HepG2 (cell line): ENCODE results near the gene PYGB. TPM values are rescaled to one million over a fixed set of nuclear protein-coding genes. Genes with fewer than 3 reads are reported as not detected.

Experiments
- AGO1 ChIP-seq: fragments of 200-400 bp; formaldehyde crosslinking; IDR thresholded peaks from 2 replicates; pipeline ENCODE4 v1.6.1; 2017; ENCODE audit warnings: mild to moderate bottlenecking, low read depth, low read length, moderate library complexity; ENCODE audit not compliant: poor library complexity, severe bottlenecking
- ATAD3A ChIP-seq: sonication (generic); formaldehyde crosslinking; IDR thresholded peaks from 2 replicates; pipeline ENCODE4 v1.4.0; 2020; ENCODE audit warnings: missing genetic modification reagents
- FLYWCH1 ChIP-seq: sonication (generic); formaldehyde crosslinking; IDR thresholded peaks from 2 replicates; pipeline ENCODE4 v1.8.1; 2023; ENCODE audit warnings: mild to moderate bottlenecking, missing genetic modification reagents
- KDM6A ChIP-seq: IDR thresholded peaks from 2 replicates; pipeline ENCODE4 v1.6.1; 2016; ENCODE audit warnings: low read depth
- MBNL3 ChIP-seq: fragments of 250-450 bp; sonication (Bioruptor Pico); conservative IDR thresholded peaks from 2 replicates; pipeline ENCODE4 v1.8.0; 2022; ENCODE audit warnings: mild to moderate bottlenecking, inconsistent platforms
- NFATC3 ChIP-seq: sonication (generic); formaldehyde crosslinking; IDR thresholded peaks from 2 replicates; pipeline ENCODE4 v1.5.1; 2020; ENCODE audit warnings: mild to moderate bottlenecking, missing genetic modification reagents
- PCBP2 ChIP-seq: fragments of 200-400 bp; formaldehyde crosslinking; optimal IDR thresholded peaks from 2 replicates; pipeline ENCODE3; 2018; ENCODE audit warnings: low read length, low read depth; ENCODE audit not compliant: poor library complexity, severe bottlenecking
- REPIN1 ChIP-seq: sonication (generic); formaldehyde crosslinking; IDR thresholded peaks from 2 replicates; pipeline ENCODE4 v1.8.0; 2022; ENCODE audit warnings: missing genetic modification reagents, low read depth, mild to moderate bottlenecking, borderline replicate concordance
- RFX3 ChIP-seq: IDR thresholded peaks from 2 replicates; pipeline ENCODE4 v1.6.1; 2016; ENCODE audit warnings: missing biosample characterization, missing genetic modification reagents
- SKIL ChIP-seq: sonication (generic); formaldehyde crosslinking; IDR thresholded peaks from 2 replicates; pipeline ENCODE4 v1.8.0; 2022; ENCODE audit warnings: missing genetic modification reagents, mild to moderate bottlenecking, moderate library complexity, borderline replicate concordance
- SP1 ChIP-seq, 2 experiments: fragments of 450-650 bp in 1 of 2; sonication (generic) in 1 of 2; formaldehyde crosslinking in 1 of 2; IDR thresholded peaks; 2 replicates each; pipeline versions ENCODE4 v1.4.0 to v1.6.1; 2016 to 2020; ENCODE audit warnings: missing genetic modification reagents in 1 of 2
- TCF7L2 ChIP-seq: IDR thresholded peaks from 2 replicates; pipeline ENCODE4 v1.6.1; 2011; ENCODE audit warnings: mild to moderate bottlenecking, low read depth, low read length, moderate library complexity
- TEAD2 ChIP-seq: sonication (generic); formaldehyde crosslinking; IDR thresholded peaks from 2 replicates; pipeline ENCODE4 v1.9.0; 2021; ENCODE audit warnings: missing genetic modification reagents
- TRIM24 ChIP-seq: sonication (generic); formaldehyde crosslinking; IDR thresholded peaks from 2 replicates; pipeline ENCODE4 v1.8.0; 2022; ENCODE audit warnings: mild to moderate bottlenecking, missing genetic modification reagents
- ZBTB21 ChIP-seq: sonication (generic); formaldehyde crosslinking; IDR thresholded peaks from 2 replicates; pipeline ENCODE4 v1.4.0; 2020; ENCODE audit warnings: missing genetic modification reagents
- ZFP62 ChIP-seq: sonication (generic); formaldehyde crosslinking; IDR thresholded peaks from 2 replicates; pipeline ENCODE4 v1.4.0; 2020; ENCODE audit warnings: missing genetic modification reagents
- ZNF720 ChIP-seq: sonication (generic); formaldehyde crosslinking; IDR thresholded peaks from 2 replicates; pipeline ENCODE4 v1.4.0; 2020; ENCODE audit warnings: missing genetic modification reagents
- ZNF878 ChIP-seq: sonication (generic); formaldehyde crosslinking; IDR thresholded peaks from 2 replicates; pipeline ENCODE4 v1.8.1; 2023; ENCODE audit warnings: mild to moderate bottlenecking, missing genetic modification reagents, moderate library complexity
- polyA plus RNA-seq, 8 experiments: library from polyadenylated mRNA; depleted of rRNA in 3 of 8; stranded (reverse) in 7 of 8; unstranded in 1 of 8; fragments of >200 nt; fragmentation: Illumina TruSeq in 4 of 8; extraction: Trizol in 4 of 8; gene quantifications; 2 replicates each; pipeline versions ENCODE4 v1.2.1 to v1.2.3, GENCODE V29; 2011 to 2016; ENCODE audit warnings: low read depth in 4 of 8, missing spikeins in 1 of 8, mixed read lengths in 1 of 8; ENCODE audit not compliant: insufficient read depth in 1 of 8
- total RNA-seq, 5 experiments: library from RNA; depleted of rRNA; stranded (reverse); fragments of >200 nt; fragmentation: Illumina TruSeq; extraction: Trizol; gene quantifications; 2 replicates each; pipeline ENCODE4 v1.2.3, GENCODE V29; 2016; ENCODE audit warnings: low read depth in 1 of 5
- TF ChIP-seq, protein P1 (sequence below): sonication (generic); formaldehyde crosslinking; IDR thresholded peaks from 2 replicates; pipeline ENCODE4 v1.4.0; 2020; ENCODE audit warnings: missing genetic modification reagents, mild to moderate bottlenecking, borderline replicate concordance
- TF ChIP-seq, protein P2 (sequence below): sonication (generic); formaldehyde crosslinking; conservative IDR thresholded peaks from 2 replicates; pipeline ENCODE4 v1.4.0; 2020; ENCODE audit warnings: mild to moderate bottlenecking, missing genetic modification reagents, moderate library complexity

Gene PYGB
- total and polyA plus RNA-seq, 2 of the 13 experiments (the other 11 are each of a cell fraction or from before 2014, with no cell fraction given) = 24.2 to 86.3 TPM

DNA sequence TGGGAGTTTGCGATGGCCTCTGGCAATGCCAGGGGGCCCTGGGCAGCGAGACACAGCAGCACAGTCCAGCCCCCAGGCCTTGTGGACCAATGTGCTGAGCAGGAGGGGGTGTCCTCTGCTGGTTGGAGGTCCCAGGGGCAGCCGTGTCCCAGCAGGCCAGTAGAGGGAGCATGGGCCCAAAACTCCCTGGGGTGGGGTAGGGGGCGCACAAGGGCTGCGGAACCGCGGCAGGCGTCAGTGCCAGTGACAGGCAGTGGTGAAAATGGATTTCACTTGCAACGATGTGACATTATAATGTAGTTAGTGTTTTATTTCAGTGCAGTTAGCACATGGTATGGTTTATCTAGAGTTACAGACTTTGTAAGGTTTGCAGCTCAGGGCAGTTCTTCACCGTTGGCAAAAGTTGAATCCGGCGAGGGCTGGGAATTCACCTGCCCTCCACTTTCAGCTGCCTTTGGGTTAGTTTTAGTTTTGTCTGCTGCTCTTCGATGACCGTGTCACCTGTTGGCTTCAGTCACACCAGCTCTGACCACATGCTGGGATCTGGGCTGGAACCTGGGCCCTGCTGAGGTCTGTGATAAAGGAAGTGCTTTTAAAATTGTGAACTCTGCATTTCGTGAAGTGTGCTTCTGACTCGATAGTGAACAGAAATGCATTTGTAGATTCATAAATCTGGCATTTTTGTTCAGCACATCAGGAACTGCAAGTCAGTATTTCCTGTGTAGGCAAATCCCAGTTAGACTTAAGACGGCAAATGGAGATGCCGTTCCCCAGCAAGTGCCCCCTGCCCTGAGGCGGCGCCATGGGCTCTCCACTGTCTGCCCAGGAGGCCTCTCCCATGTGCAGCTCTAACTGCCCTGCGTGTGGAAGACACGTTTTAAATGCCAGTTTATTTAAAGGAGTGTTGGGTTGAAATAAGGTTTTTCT lies 46.8 kb downstream of the PYGB start (continued):
- TF ChIP-seq, protein P1, sequence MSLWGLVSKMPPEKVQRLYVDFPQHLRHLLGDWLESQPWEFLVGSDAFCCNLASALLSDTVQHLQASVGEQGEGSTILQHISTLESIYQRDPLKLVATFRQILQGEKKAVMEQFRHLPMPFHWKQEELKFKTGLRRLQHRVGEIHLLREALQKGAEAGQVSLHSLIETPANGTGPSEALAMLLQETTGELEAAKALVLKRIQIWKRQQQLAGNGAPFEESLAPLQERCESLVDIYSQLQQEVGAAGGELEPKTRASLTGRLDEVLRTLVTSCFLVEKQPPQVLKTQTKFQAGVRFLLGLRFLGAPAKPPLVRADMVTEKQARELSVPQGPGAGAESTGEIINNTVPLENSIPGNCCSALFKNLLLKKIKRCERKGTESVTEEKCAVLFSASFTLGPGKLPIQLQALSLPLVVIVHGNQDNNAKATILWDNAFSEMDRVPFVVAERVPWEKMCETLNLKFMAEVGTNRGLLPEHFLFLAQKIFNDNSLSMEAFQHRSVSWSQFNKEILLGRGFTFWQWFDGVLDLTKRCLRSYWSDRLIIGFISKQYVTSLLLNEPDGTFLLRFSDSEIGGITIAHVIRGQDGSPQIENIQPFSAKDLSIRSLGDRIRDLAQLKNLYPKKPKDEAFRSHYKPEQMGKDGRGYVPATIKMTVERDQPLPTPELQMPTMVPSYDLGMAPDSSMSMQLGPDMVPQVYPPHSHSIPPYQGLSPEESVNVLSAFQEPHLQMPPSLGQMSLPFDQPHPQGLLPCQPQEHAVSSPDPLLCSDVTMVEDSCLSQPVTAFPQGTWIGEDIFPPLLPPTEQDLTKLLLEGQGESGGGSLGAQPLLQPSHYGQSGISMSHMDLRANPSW (CRISPR knock-in tag) = no peak
- TF ChIP-seq ZFP62 (CRISPR knock-in tag) = no peak
- no peak for TF ChIP-seq SP1 (IDR thresholded peaks at IDR 0.05)
- TF ChIP-seq SP1 (CRISPR knock-in tag; IDR thresholded peaks at IDR 0.05) = peak; percentile 70
- TF ChIP-seq FLYWCH1 (CRISPR knock-in tag) = 0 out of 2 replicates have a peak, but pooled peaks have one; percentile 54
- TF ChIP-seq TEAD2 (CRISPR knock-in tag) = no peak
- TF ChIP-seq TRIM24 (CRISPR knock-in tag) = no peak
- TF ChIP-seq PCBP2 = no peak
- no peak for TF ChIP-seq KDM6A (CRISPR knock-in tag)
- peak; percentile 93 for TF ChIP-seq REPIN1 (CRISPR knock-in tag)
- TF ChIP-seq, protein P2, sequence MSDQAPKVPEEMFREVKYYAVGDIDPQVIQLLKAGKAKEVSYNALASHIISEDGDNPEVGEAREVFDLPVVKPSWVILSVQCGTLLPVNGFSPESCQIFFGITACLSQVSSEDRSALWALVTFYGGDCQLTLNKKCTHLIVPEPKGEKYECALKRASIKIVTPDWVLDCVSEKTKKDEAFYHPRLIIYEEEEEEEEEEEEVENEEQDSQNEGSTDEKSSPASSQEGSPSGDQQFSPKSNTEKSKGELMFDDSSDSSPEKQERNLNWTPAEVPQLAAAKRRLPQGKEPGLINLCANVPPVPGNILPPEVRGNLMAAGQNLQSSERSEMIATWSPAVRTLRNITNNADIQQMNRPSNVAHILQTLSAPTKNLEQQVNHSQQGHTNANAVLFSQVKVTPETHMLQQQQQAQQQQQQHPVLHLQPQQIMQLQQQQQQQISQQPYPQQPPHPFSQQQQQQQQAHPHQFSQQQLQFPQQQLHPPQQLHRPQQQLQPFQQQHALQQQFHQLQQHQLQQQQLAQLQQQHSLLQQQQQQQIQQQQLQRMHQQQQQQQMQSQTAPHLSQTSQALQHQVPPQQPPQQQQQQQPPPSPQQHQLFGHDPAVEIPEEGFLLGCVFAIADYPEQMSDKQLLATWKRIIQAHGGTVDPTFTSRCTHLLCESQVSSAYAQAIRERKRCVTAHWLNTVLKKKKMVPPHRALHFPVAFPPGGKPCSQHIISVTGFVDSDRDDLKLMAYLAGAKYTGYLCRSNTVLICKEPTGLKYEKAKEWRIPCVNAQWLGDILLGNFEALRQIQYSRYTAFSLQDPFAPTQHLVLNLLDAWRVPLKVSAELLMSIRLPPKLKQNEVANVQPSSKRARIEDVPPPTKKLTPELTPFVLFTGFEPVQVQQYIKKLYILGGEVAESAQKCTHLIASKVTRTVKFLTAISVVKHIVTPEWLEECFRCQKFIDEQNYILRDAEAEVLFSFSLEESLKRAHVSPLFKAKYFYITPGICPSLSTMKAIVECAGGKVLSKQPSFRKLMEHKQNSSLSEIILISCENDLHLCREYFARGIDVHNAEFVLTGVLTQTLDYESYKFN (CRISPR knock-in tag) = no peak
- 0 out of 2 replicates have a peak, but pooled peaks have one; percentile 19 for TF ChIP-seq ZNF878
- TF ChIP-seq ZBTB21 (CRISPR knock-in tag) = 0 out of 2 replicates have a peak, but pooled peaks have one; percentile 28
- TF ChIP-seq AGO1 = peak; percentile 77
- TF ChIP-seq SKIL = no peak
- TF ChIP-seq ZNF720 = no peak
- peak; percentile 72; the same call in 1 of the 2 replicates for TF ChIP-seq ATAD3A
- TF ChIP-seq TCF7L2 = no peak
- 0 out of 2 replicates have a peak, but pooled peaks have one; percentile 23 for TF ChIP-seq NFATC3
- no peak for TF ChIP-seq MBNL3 (CRISPR knock-in tag)
- TF ChIP-seq RFX3 = no peak
